K562 (cell line): ENCODE results near the gene IMPA2. TPM values are rescaled to one million over a fixed set of nuclear protein-coding genes. Genes with fewer than 3 reads are reported as not detected.

Experiments
- ATAC-seq: fragments of 200-7000 bp; cut with Tn5 transposase; 3 replicates; pipeline ENCODE4 v1.9.1; 2020; ENCODE audit warnings: moderate library complexity
- BruUV-seq: library from RNA; stranded (reverse); fragments of 400-500 nt; replicated peaks from 2 replicates; lab custom pipeline; 2021; lab: Mats Ljungman, UMichigan
- CTCF ChIA-PET: fragments of 300-600 bp; formaldehyde crosslinking; extraction: SDS; loops from one replicate; lab custom pipeline; 2021; ENCODE audit warnings: low intra/inter-chr PET ratio; lab: Yijun Ruan, JAX
- POLR2A ChIA-PET: fragments of 300-600, 350-650 bp; sonication (Branson Sonifier 250); formaldehyde crosslinking; extraction: SDS; loops from one replicate; lab custom pipeline; 2021; ENCODE audit warnings: antibody characterized with exemption, inconsistent platforms; lab: Yijun Ruan, JAX
- DNase-seq, 4 experiments: peaks; one replicate each; pipeline versions ENCODE4 v3.0.0 to v3.0.0-alpha.2; 2011 to 2018; ENCODE audit warnings: low spot score in 3 of 4, mixed read lengths in 3 of 4; ENCODE audit errors: extremely low read depth in 1 of 4
- FAIRE-seq: peaks from 2 replicates; lab custom pipeline; 2011; peaks lifted over from hg19 to GRCh38; lab: Jason Lieb, UNC
- H2AFZ ChIP-seq: 2 replicates; pipeline ENCODE4 v1.6.0; 2011; ENCODE audit warnings: low read depth, low read length, control low read depth, inconsistent platforms
- H3K27ac ChIP-seq: fragments of 200-600 bp; 3 replicates; pipeline ENCODE4 v1.8.0; 2011; ENCODE audit warnings: low read depth, mild to moderate bottlenecking, control low read depth, inconsistent platforms, low read length, moderate library complexity, mixed read lengths; ENCODE audit errors: extremely low read depth
- H3K27me3 ChIP-seq, 2 experiments: fragments of 300-600 bp in 1 of 2; 2 replicates in 1 of 2; 3 replicates in 1 of 2; pipeline versions ENCODE4 v1.6.0 to v1.8.0; 2011; ENCODE audit warnings: inconsistent platforms in 2 of 2, low read length in 2 of 2, mild to moderate bottlenecking in 1 of 2, mixed read lengths in 1 of 2, moderate library complexity in 1 of 2; ENCODE audit not compliant: control insufficient read depth in 2 of 2, insufficient read depth in 2 of 2
- H3K36me3 ChIP-seq: fragments of 300-600 bp; 3 replicates; pipeline ENCODE4 v1.8.0; 2011; ENCODE audit warnings: mild to moderate bottlenecking, low read length, inconsistent platforms; ENCODE audit not compliant: control insufficient read depth, insufficient read depth
- H3K4me1 ChIP-seq, 2 experiments: fragments of 200-600 bp in 1 of 2; replicated peaks in 1 of 2; 2 replicates in 1 of 2; 3 replicates in 1 of 2; pipeline versions ENCODE4 v1.5.1 to v1.8.0; 2011; ENCODE audit warnings: inconsistent platforms in 2 of 2, low read length in 2 of 2, mild to moderate bottlenecking in 1 of 2, mixed read lengths in 1 of 2, moderate library complexity in 1 of 2; ENCODE audit not compliant: control insufficient read depth in 2 of 2, insufficient read depth in 2 of 2
- H3K4me2 ChIP-seq: 2 replicates; pipeline ENCODE4 v1.6.1; 2011; ENCODE audit warnings: low read length, control low read depth, inconsistent platforms, mixed read lengths; ENCODE audit not compliant: insufficient read depth
- H3K4me3 ChIP-seq: fragments of 200-600 bp; sonication (generic), shearing (Covaris generic); 2 replicates; pipeline ENCODE4 v1.5.1; 2016; ENCODE audit warnings: control low read depth, inconsistent platforms
- H3K79me2 ChIP-seq: fragments of 200-600 bp; 3 replicates; pipeline ENCODE4 v1.8.0; 2011; ENCODE audit warnings: low read length, inconsistent platforms; ENCODE audit not compliant: control insufficient read depth, insufficient read depth
- H3K9ac ChIP-seq, 2 experiments: 2 replicates each; pipeline versions ENCODE4 v1.6.0 to v1.6.1; 2011; ENCODE audit warnings: low read depth in 2 of 2, low read length in 2 of 2, control low read depth in 1 of 2, inconsistent platforms in 1 of 2, mild to moderate bottlenecking in 1 of 2, mixed read lengths in 1 of 2; ENCODE audit not compliant: insufficient read depth in 1 of 2
- H3K9me1 ChIP-seq: one replicate; pipeline ENCODE4 v1.6.0; 2011; ENCODE audit warnings: inconsistent platforms, mild to moderate bottlenecking, low read length, moderate library complexity; ENCODE audit not compliant: control insufficient read depth, insufficient read depth
- H3K9me3 ChIP-seq: replicated peaks from 2 replicates; pipeline ENCODE4 v1.5.1; 2011; ENCODE audit warnings: low read depth, low read length, inconsistent platforms; ENCODE audit not compliant: control insufficient read depth, insufficient read depth
- H4K20me1 ChIP-seq: replicated peaks from 2 replicates; pipeline ENCODE4 v1.6.1; 2011; ENCODE audit warnings: low read length, inconsistent platforms, mixed read lengths; ENCODE audit not compliant: control insufficient read depth, insufficient read depth
- ARHGAP35 ChIP-seq: fragments of 450-650 bp; IDR thresholded peaks from 2 replicates; pipeline ENCODE4 v1.6.1; 2018; ENCODE audit not compliant: partially characterized antibody
- BCLAF1 ChIP-seq, 2 experiments: fragments of 450-650 bp in 1 of 2; IDR thresholded peaks; 2 replicates each; pipeline ENCODE4 v1.6.1; 2011 to 2017; ENCODE audit warnings: low read depth in 2 of 2, antibody characterized with exemption in 1 of 2, borderline replicate concordance in 1 of 2, low read length in 1 of 2, mild to moderate bottlenecking in 1 of 2, mixed read lengths in 1 of 2; ENCODE audit not compliant: control insufficient read depth in 1 of 2
- BRD4 ChIP-seq: fragments of 200-600 bp; sonication (generic); IDR thresholded peaks from 2 replicates; pipeline ENCODE4 v1.6.1; 2017; ENCODE audit warnings: inconsistent platforms
- DLX4 ChIP-seq: fragments of 250-450 bp; sonication (Bioruptor Pico); IDR thresholded peaks from 2 replicates; pipeline ENCODE4 v1.6.1; 2021; ENCODE audit warnings: mild to moderate bottlenecking
- EWSR1 ChIP-seq: fragments of 450-650 bp; IDR thresholded peaks from 2 replicates; pipeline ENCODE4 v1.6.1; 2018; ENCODE audit warnings: borderline replicate concordance, mild to moderate bottlenecking, low read depth, moderate library complexity; ENCODE audit not compliant: partially characterized antibody
- HOXB6 ChIP-seq: fragments of 250-450 bp; sonication (Bioruptor Pico); IDR thresholded peaks from 2 replicates; pipeline ENCODE4 v1.5.1; 2022; ENCODE audit warnings: mild to moderate bottlenecking, borderline replicate concordance
- NFATC3 ChIP-seq: fragments of 450-650 bp; IDR thresholded peaks from 2 replicates; pipeline ENCODE4 v1.6.1; 2017; ENCODE audit warnings: mild to moderate bottlenecking
- RBM39 ChIP-seq: fragments of 200-400 bp; formaldehyde crosslinking; optimal IDR thresholded peaks from 2 replicates; pipeline ENCODE3; 2018; ENCODE audit warnings: low read depth, low read length
- RFX1 ChIP-seq: fragments of 450-650 bp; IDR thresholded peaks from 2 replicates; pipeline ENCODE4 v1.6.1; 2016; ENCODE audit warnings: mild to moderate bottlenecking, moderate library complexity
- RNF2 ChIP-seq: sonication (generic); IDR thresholded peaks from 2 replicates; pipeline ENCODE4 v1.6.1; 2016
- SAP30 ChIP-seq: fragments of 200-600 bp; sonication (generic); IDR thresholded peaks from 2 replicates; pipeline ENCODE4 v1.6.1; 2012; ENCODE audit warnings: borderline replicate concordance, low read depth, mild to moderate bottlenecking, moderate library complexity, low read length, control low read depth, inconsistent platforms; ENCODE audit not compliant: insufficient read depth, poor library complexity, severe bottlenecking
- STAT5A ChIP-seq: IDR thresholded peaks from 2 replicates; pipeline ENCODE4 v1.6.1; 2012; ENCODE audit warnings: low read length, inconsistent platforms, borderline replicate concordance
- TGIF2 ChIP-seq: sonication (generic); formaldehyde crosslinking; IDR thresholded peaks from 2 replicates; pipeline ENCODE4 v1.8.1; 2022; ENCODE audit warnings: mild to moderate bottlenecking, missing genetic modification reagents, moderate library complexity
- YBX1 ChIP-seq: fragments of 450-650 bp; IDR thresholded peaks from 2 replicates; pipeline ENCODE4 v1.7.1; 2016; ENCODE audit warnings: mild to moderate bottlenecking
- ZBTB2 ChIP-seq: fragments of 450-650 bp; IDR thresholded peaks from 2 replicates; pipeline ENCODE4 v1.6.1; 2016; ENCODE audit warnings: antibody characterized with exemption
- ZNF274 ChIP-seq: IDR thresholded peaks from 2 replicates; pipeline ENCODE4 v1.6.1; 2011; ENCODE audit warnings: low read depth, mild to moderate bottlenecking, low read length, moderate library complexity, borderline replicate concordance
- ZNF717 ChIP-seq: fragments of 250-450 bp; sonication (Bioruptor Pico); IDR thresholded peaks from 2 replicates; pipeline ENCODE4 v1.5.0; 2021
- ZNF76 ChIP-seq: fragments of 250-450 bp; sonication (Bioruptor Pico); IDR thresholded peaks from 2 replicates; pipeline ENCODE4 v1.4.0; 2020; ENCODE audit warnings: mild to moderate bottlenecking, moderate library complexity, borderline replicate concordance
- ZNF785 ChIP-seq: fragments of 250-450 bp; sonication (Bioruptor Pico); IDR thresholded peaks from 2 replicates; pipeline ENCODE4 v1.4.0; 2020; ENCODE audit warnings: mild to moderate bottlenecking
- WGBS: fragments of 100-300 bp; shearing (Covaris generic); methylation state at CpG from one replicate; pipeline ENCODE4 v1.1.6; 2016; ENCODE audit warnings: low coverage, mixed read lengths; ENCODE audit not compliant: insufficient coverage; ENCODE audit errors: missing lambda C conversion rate; 5-methylcytosine and 5-hydroxymethylcytosine counted together
- in situ Hi-C: fragments of 300-500 bp; cut with MboI; formaldehyde crosslinking; loops from 4 replicates; pipeline ENCODE4 v1.15.0; 2018; ENCODE audit warnings: inconsistent platforms, mixed read lengths
- intact Hi-C: fragments of 100-400 bp; cut with micrococcal nuclease; formaldehyde crosslinking; loops from 2 replicates; pipeline ENCODE4 v1.14.2; 2022
- polyA plus RNA-seq, 8 experiments: library from polyadenylated mRNA; depleted of rRNA in 4 of 8; stranded (reverse) in 5 of 8; unstranded in 3 of 8; fragments of >200 nt; fragmentation: Nextera tagmentation in 2 of 8; fragmentation: Illumina TruSeq in 1 of 8; extraction: Ambion mirVana in 2 of 8; extraction: Trizol in 1 of 8; gene quantifications; 2 replicates each; pipeline versions ENCODE4 v1.2.1 to v1.2.3, GENCODE V29; 2011 to 2014; ENCODE audit warnings: inconsistent platforms in 1 of 8, missing spikeins in 1 of 8
- total RNA-seq, 7 experiments: library from RNA; depleted of rRNA in 6 of 7; stranded (reverse); fragments of >200 nt in 6 of 7; fragmentation: Illumina TruSeq in 2 of 7; extraction: Trizol in 2 of 7; gene quantifications; 2 replicates each; pipeline versions ENCODE4 v1.2.1 to v1.2.3, GENCODE V29; 2011 to 2021; ENCODE audit warnings: low replicate concordance in 1 of 7

Gene IMPA2
- total and polyA plus RNA-seq, 9 of the 15 experiments (the other 6 are each of a cell fraction or from before 2014, with no cell fraction given) = 0.62 to 11.3 (median 5.7) TPM

GRCh38 chr18:11944252-11944651 lies 37.1 kb upstream of the IMPA2 start (continued):
- no peak for TF ChIP-seq YBX1
- TF ChIP-seq RFX1 = no peak
- no peak for TF ChIP-seq SAP30
- no peak for TF ChIP-seq TGIF2 (CRISPR knock-in tag)
- TF ChIP-seq DLX4 = no peak
- TF ChIP-seq, all 486 proteins: peak for 0

- intact Hi-C loops = no loop called here
- H3K4me2 ChIP-seq = no peak overlapping the region
- FAIRE-seq (no peak), DNase-seq (no peak), ATAC-seq (no peak)
- H3K4me1 ChIP-seq = peaks cover 11 to 21% of the 10 kb centered on the region in 2 experiments; a peak in 4 of 5 replicates
- no peaks in the 10 kb centered on the region for H3K9me3 ChIP-seq
- no peak overlapping the region for H2AFZ ChIP-seq
- H3K9ac ChIP-seq = no peak overlapping the region
- CTCF ChIA-PET = no interaction called here
- no peaks in the 10 kb centered on the region for H4K20me1 ChIP-seq
- POLR2A ChIA-PET = interaction anchor here (1.3 kb wide), 1 partner anchor 10 kb away, joined by 6 read pairs; no protein-coding TSS in a partner anchor
- no peak overlapping the region for H3K27ac ChIP-seq
- H3K9me1 ChIP-seq = no peaks in the 10 kb centered on the region
- no peaks in the 10 kb centered on the region for H3K36me3 ChIP-seq
- H3K4me3 ChIP-seq = no peak overlapping the region
- 72% methylated on average over 5 of the region's 5 CpGs for whole genome bisulfite sequencing
- no peaks in the 10 kb centered on the region for H3K27me3 ChIP-seq
- in situ Hi-C loops = no loop called here
- BruUV-seq = no TSS peak
- no peaks in the 10 kb centered on the region; the same call in 2 of the 3 replicates for H3K79me2 ChIP-seq
- TF ChIP-seq RBM39 (no peak), ZNF717 (no peak), NFATC3 (no peak), EWSR1 (no peak), BRD4 (no peak), BCLAF1 (IDR thresholded peaks at IDR 0.05; ENCODE audit: borderline replicate concordance in 1 of 2, control insufficient read depth in 1 of 2, low read depth in 2 of 2, low read length in 1 of 2) (no peak), ZNF785 (CRISPR knock-in tag) (no peak), RNF2 (no peak), HOXB6 (no peak), ZBTB2 (no peak), ZNF274 (no peak), ZNF76 (CRISPR knock-in tag) (no peak), ARHGAP35 (no peak), STAT5A (no peak)
Observed at GRCh38 chr18:11944786-11945185, 36.5 kb upstream of the IMPA2 start.
